PC-3 (cell line): ENCODE measurements around the gene AARS2. TPM values are rescaled to one million over a fixed set of nuclear protein-coding genes. Genes with fewer than 3 reads are reported as not detected.

Experiments used
- ATAC-seq: fragments of 200-7000 bp; cut with Tn5 transposase; 2 replicates; pipeline ENCODE4 v1.9.1; 2020; ENCODE audit warnings: mild to moderate bottlenecking, moderate library complexity
- BruUV-seq: library from RNA; stranded (reverse); fragments of 400-500 nt; replicated peaks from 2 replicates; lab custom pipeline; 2021; lab: Mats Ljungman, UMichigan
- CTCF ChIA-PET: fragments of 300-600 bp; sonication (Branson Sonifier 250); formaldehyde crosslinking; loops from one replicate; lab custom pipeline; 2022; ENCODE audit warnings: antibody characterized with exemption; lab: Charles Lee
- POLR2A ChIA-PET: fragments of 300-600 bp; sonication (Branson Sonifier 250); formaldehyde crosslinking; loops from one replicate; lab custom pipeline; 2022; ENCODE audit warnings: antibody characterized with exemption; ENCODE audit not compliant: unreplicated experiment; lab: Charles Lee
- DNase-seq: peaks from one replicate; pipeline ENCODE4 v3.0.0-alpha.2; 2015
- H2AFZ ChIP-seq: fragments of 300-600 bp; sonication (generic); 2 replicates; pipeline ENCODE4 v1.6.0; 2016; ENCODE audit warnings: antibody characterized with exemption, low read length
- H3F3A ChIP-seq: fragments of 300-600 bp; sonication (generic); one replicate; pipeline ENCODE4 v1.6.0; 2017; ENCODE audit warnings: antibody characterized with exemption, low read length, control low read depth, mild to moderate bottlenecking; ENCODE audit not compliant: unreplicated experiment
- H3K27ac ChIP-seq: fragments of 300-600 bp; sonication (generic); 2 replicates; pipeline ENCODE4 v1.5.1; 2016; ENCODE audit warnings: mild to moderate bottlenecking, low read length
- H3K27me3 ChIP-seq: fragments of 300-600 bp; sonication (generic); 2 replicates; pipeline ENCODE4 v1.6.1; 2016; ENCODE audit warnings: low read length, mixed read lengths
- H3K36me3 ChIP-seq: fragments of 300-600 bp; sonication (generic); 2 replicates; pipeline ENCODE4 v1.6.1; 2016; ENCODE audit warnings: low read depth, mixed run types, low read length, mixed read lengths
- H3K4me1 ChIP-seq: fragments of 300-600 bp; sonication (generic); 2 replicates; pipeline ENCODE4 v1.5.1; 2016; ENCODE audit warnings: low read length; ENCODE audit not compliant: insufficient read depth
- H3K4me2 ChIP-seq: fragments of 300-600 bp; sonication (generic); 2 replicates; pipeline ENCODE4 v1.6.0; 2016; ENCODE audit warnings: low read length
- H3K4me3 ChIP-seq: fragments of 300-600 bp; sonication (generic); 2 replicates; pipeline ENCODE4 v1.5.1; 2016; ENCODE audit warnings: mild to moderate bottlenecking, low read length, mixed read lengths
- H3K79me2 ChIP-seq: fragments of 300-600 bp; sonication (generic); 2 replicates; pipeline ENCODE4 v1.6.1; 2017; ENCODE audit warnings: low read length, mixed read lengths
- H3K9ac ChIP-seq: fragments of 300-600 bp; sonication (generic); 2 replicates; pipeline ENCODE4 v1.6.0; 2016; ENCODE audit warnings: mild to moderate bottlenecking, low read length
- H3K9me2 ChIP-seq: fragments of 300-600 bp; sonication (generic); replicated peaks from 2 replicates; pipeline ENCODE4 v1.6.1; 2016; ENCODE audit warnings: mixed run types, low read length, mixed read lengths
- H3K9me3 ChIP-seq: fragments of 300-600 bp; sonication (generic); 2 replicates; pipeline ENCODE4 v1.6.1; 2016; ENCODE audit warnings: low read length, mixed read lengths
- H4K20me1 ChIP-seq: fragments of 300-600 bp; sonication (generic); 2 replicates; pipeline ENCODE4 v1.6.1; 2016; ENCODE audit warnings: low read length, mixed read lengths
- EZH2 ChIP-seq: fragments of 300-600 bp; sonication (generic); IDR thresholded peaks from one replicate; pipeline ENCODE4 v1.6.1; 2017; ENCODE audit warnings: antibody characterized with exemption, mild to moderate bottlenecking, low read length; ENCODE audit not compliant: unreplicated experiment
- EZH2phosphoT487 ChIP-seq: fragments of 300-600 bp; sonication (generic); IDR thresholded peaks from 2 replicates; pipeline ENCODE4 v1.6.1; 2018; ENCODE audit warnings: mild to moderate bottlenecking, antibody characterized with exemption, low read length, borderline replicate concordance
- intact Hi-C: fragments of 100-400 bp; cut with micrococcal nuclease; formaldehyde crosslinking; loops from 2 replicates; pipeline ENCODE4 v1.9.0; 2023
- total RNA-seq: library from RNA; depleted of rRNA; stranded (reverse); fragments of >200 nt; gene quantifications from 2 replicates; pipeline ENCODE4 v1.2.3, GENCODE V29; 2014
- TF ChIP-seq, protein P1 (sequence below): fragments of 300-600 bp; sonication (generic); conservative IDR thresholded peaks from 2 replicates; pipeline ENCODE4 v1.5.1; 2017; ENCODE audit warnings: antibody characterized with exemption, low read depth, mild to moderate bottlenecking, low read length

AARS2 gene
- total RNA-seq, 1 experiment from 2014 or later, result 26.2 TPM

DNA sequence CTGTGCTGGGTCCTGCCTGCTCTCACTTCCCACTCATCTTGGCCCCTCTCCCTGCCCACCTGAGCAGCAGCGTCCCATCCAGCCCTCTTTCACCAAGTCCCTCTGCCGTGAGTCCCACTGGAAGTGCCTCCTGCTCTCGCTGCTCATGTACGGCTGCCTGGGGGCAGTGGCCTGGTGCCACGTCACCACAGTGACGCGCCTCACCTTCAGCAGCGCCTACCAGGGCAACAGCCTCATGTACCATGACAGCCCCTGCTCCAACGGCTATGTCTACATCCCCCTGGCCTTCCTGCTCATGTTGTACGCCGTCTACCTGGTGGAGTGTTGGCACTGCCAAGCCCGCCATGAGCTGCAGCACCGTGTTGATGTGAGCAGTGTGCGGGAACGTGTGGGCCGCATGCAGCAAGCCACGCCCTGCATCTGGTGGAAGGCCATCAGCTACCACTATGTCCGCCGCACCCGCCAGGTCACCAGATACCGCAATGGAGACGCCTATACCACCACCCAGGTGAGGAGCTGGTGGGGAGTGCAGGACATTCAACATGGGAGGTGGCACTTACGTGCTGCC, 40.1 kb downstream of the AARS2 start:
- TF ChIP-seq EZH2, result no peak
- TF ChIP-seq EZH2phosphoT487, result no peak
- TF ChIP-seq, protein P1, sequence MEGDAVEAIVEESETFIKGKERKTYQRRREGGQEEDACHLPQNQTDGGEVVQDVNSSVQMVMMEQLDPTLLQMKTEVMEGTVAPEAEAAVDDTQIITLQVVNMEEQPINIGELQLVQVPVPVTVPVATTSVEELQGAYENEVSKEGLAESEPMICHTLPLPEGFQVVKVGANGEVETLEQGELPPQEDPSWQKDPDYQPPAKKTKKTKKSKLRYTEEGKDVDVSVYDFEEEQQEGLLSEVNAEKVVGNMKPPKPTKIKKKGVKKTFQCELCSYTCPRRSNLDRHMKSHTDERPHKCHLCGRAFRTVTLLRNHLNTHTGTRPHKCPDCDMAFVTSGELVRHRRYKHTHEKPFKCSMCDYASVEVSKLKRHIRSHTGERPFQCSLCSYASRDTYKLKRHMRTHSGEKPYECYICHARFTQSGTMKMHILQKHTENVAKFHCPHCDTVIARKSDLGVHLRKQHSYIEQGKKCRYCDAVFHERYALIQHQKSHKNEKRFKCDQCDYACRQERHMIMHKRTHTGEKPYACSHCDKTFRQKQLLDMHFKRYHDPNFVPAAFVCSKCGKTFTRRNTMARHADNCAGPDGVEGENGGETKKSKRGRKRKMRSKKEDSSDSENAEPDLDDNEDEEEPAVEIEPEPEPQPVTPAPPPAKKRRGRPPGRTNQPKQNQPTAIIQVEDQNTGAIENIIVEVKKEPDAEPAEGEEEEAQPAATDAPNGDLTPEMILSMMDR, result no peak
- no peak overlapping the region for H3K4me3 ChIP-seq
- no peaks in the 10 kb centered on the region for H3F3A ChIP-seq
- no peaks in the 10 kb centered on the region for H4K20me1 ChIP-seq
- no peak for DNase-seq
- no peak overlapping the region for H2AFZ ChIP-seq
- no peaks in the 10 kb centered on the region for H3K9me2 ChIP-seq
- ATAC-seq, result no peak
- intact Hi-C loops, result no loop called here
- H3K4me1 ChIP-seq, result no peaks in the 10 kb centered on the region
- no peaks in the 10 kb centered on the region for H3K36me3 ChIP-seq
- H3K27ac ChIP-seq, result no peak overlapping the region
- CTCF ChIA-PET, result no interaction called here
- H3K9me3 ChIP-seq, result no peaks in the 10 kb centered on the region
- no peak overlapping the region for H3K4me2 ChIP-seq
- POLR2A ChIA-PET, result interaction anchor here (0.6 kb wide), 1 partner anchor 1371 kb away, joined by 4 read pairs; no protein-coding TSS in a partner anchor
- peaks cover 33% of the 10 kb centered on the region for H3K27me3 ChIP-seq
- H3K9ac ChIP-seq, result no peak overlapping the region
- H3K79me2 ChIP-seq, result no peaks in the 10 kb centered on the region
- BruUV-seq, result no TSS peak

DNA sequence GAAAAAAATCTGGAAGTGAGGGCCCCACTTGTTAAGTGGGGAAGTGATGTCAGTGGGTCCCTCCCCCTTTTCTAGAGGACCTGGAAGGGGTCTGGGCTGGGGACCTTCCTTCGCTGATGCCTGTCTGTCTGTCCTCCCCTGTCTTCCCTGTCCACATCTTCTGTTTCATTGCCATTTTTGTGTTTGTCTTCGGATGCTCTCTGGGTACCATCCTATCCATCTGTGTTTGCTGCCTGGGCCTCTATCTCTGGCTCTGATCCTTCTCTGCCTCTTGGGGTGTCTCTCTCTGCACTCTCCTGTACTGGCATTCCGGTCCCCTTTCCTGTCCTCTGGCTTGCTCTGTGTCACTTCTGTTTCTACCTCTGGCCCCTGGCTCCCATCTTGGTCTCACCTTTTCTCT, 40.6 kb downstream of the AARS2 start:
- no peak overlapping the region for H3K4me3 ChIP-seq
- DNase-seq (no peak), ATAC-seq (no peak)
- H3K79me2 ChIP-seq, result no peaks in the 10 kb centered on the region
- H3K9me2 ChIP-seq, result no peaks in the 10 kb centered on the region
- H3K4me1 ChIP-seq, result no peaks in the 10 kb centered on the region
- no peaks in the 10 kb centered on the region for H4K20me1 ChIP-seq
- H3K27me3 ChIP-seq, result peaks cover 33% of the 10 kb centered on the region
- H3F3A ChIP-seq, result no peaks in the 10 kb centered on the region
- H3K27ac ChIP-seq, result no peak overlapping the region
- TF ChIP-seq, protein P1, result no peak
- TF ChIP-seq EZH2phosphoT487 (no peak), EZH2 (no peak)
- POLR2A ChIA-PET, result no interaction called here
- H3K9me3 ChIP-seq, result no peaks in the 10 kb centered on the region
- H3K9ac ChIP-seq, result no peak overlapping the region
- BruUV-seq, result no TSS peak
- H3K36me3 ChIP-seq, result no peaks in the 10 kb centered on the region
- H2AFZ ChIP-seq, result no peak overlapping the region
- intact Hi-C loops, result no loop called here
- CTCF ChIA-PET, result no interaction called here
- H3K4me2 ChIP-seq, result no peak overlapping the region

DNA sequence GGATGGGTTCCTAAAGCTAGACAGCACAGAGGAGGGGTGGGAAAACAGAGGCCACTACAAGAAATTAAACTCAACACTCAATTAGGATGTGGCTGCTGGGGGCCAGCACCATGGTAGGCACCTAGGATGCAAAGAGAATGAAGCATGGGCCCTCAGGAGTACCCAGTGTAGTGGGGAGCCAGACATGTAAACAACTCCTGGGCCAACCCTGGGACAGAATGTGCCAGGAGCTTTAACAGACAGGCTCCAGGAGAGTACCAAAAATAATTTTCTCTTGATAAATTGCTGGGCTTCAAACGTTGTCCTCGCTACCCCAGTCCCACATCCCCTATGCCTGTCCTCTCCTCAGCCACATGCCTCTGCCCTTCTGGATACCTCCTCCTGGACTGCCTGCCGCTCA, 41.2 kb downstream of the AARS2 start:
- POLR2A ChIA-PET, result no interaction called here
- no peaks in the 10 kb centered on the region for H3K9me3 ChIP-seq
- no peaks in the 10 kb centered on the region for H3K79me2 ChIP-seq
- H3K9me2 ChIP-seq, result no peaks in the 10 kb centered on the region
- H3K27ac ChIP-seq, result no peak overlapping the region
- CTCF ChIA-PET, result no interaction called here
- H3K36me3 ChIP-seq, result no peaks in the 10 kb centered on the region
- DNase-seq (no peak), ATAC-seq (no peak)
- no peak for TF ChIP-seq EZH2phosphoT487
- no peak for TF ChIP-seq EZH2
- TF ChIP-seq, protein P1, result no peak
- H3K4me1 ChIP-seq, result no peaks in the 10 kb centered on the region
- no peaks in the 10 kb centered on the region for H4K20me1 ChIP-seq
- intact Hi-C loops, result no loop called here
- H3K4me2 ChIP-seq, result no peak overlapping the region
- H2AFZ ChIP-seq, result no peak overlapping the region
- H3K27me3 ChIP-seq, result peaks cover 33% of the 10 kb centered on the region
- no peak overlapping the region for H3K9ac ChIP-seq
- no TSS peak for BruUV-seq
- no peaks in the 10 kb centered on the region for H3F3A ChIP-seq
- no peak overlapping the region for H3K4me3 ChIP-seq
